HG03175 (cell line): ENCODE measurements around the gene NBEA.

Source experiments
- ATAC-seq: cut with Tn5 transposase; IDR thresholded peaks from one replicate; pipeline ENCODE4 v1.9.1; 2021; ENCODE audit warnings: mild to moderate bottlenecking, moderate library complexity; ENCODE audit not compliant: unreplicated experiment

The NBEA gene

GRCh38 chr13:35472323-35472881 is 530.3 kb downstream of the NBEA start:
- ATAC-seq, result no peak

- ATAC-seq, result no peak
Measured at GRCh38 chr13:35473206-35473775, 531.2 kb downstream of the NBEA start.

- ATAC-seq, result no peak
Measured at GRCh38 chr13:35473802-35474201, 531.7 kb downstream of the NBEA start.

GRCh38 chr13:35474496-35475211 is 532.6 kb downstream of the NBEA start:
- ATAC-seq, result no peak

GRCh38 chr13:35475212-35475959 is 533.3 kb downstream of the NBEA start:
- ATAC-seq, result no peak

- no peak for ATAC-seq
Measured at GRCh38 chr13:35475960-35476943, 534.2 kb downstream of the NBEA start, which contains the start of gene MAB21L1. TSS of gene MAB21L1 (minus strand) at chr13:35476689. CDS start at chr13:35476138, 551 bp downstream.

- ATAC-seq, result no peak
Measured at GRCh38 chr13:35477386-35477946, 535.4 kb downstream of the NBEA start.

GRCh38 chr13:35478271-35479037 is 536.4 kb downstream of the NBEA start:
- no peak for ATAC-seq

- ATAC-seq, result no peak
Measured at GRCh38 chr13:35479038-35479492, 537.0 kb downstream of the NBEA start.

- no peak for ATAC-seq
Measured at GRCh38 chr13:35479706-35480105, 537.6 kb downstream of the NBEA start.

GRCh38 chr13:35480346-35480745 is 538.3 kb downstream of the NBEA start:
- ATAC-seq, result no peak

- no peak for ATAC-seq
Measured at GRCh38 chr13:35481777-35482176, 539.7 kb downstream of the NBEA start.

- ATAC-seq, result no peak
Measured at GRCh38 chr13:35482527-35482926, 540.5 kb downstream of the NBEA start.

GRCh38 chr13:35483761-35484160 is 541.7 kb downstream of the NBEA start:
- no peak for ATAC-seq

- no peak for ATAC-seq
Measured at GRCh38 chr13:35484384-35484783, 542.3 kb downstream of the NBEA start.

GRCh38 chr13:35485424-35485823 is 543.4 kb downstream of the NBEA start:
- no peak for ATAC-seq

- ATAC-seq, result no peak
Measured at GRCh38 chr13:35489050-35489449, 547.0 kb downstream of the NBEA start.

- no peak for ATAC-seq
Measured at GRCh38 chr13:35496006-35496405, 553.9 kb downstream of the NBEA start.

GRCh38 chr13:35496761-35497386 is 554.8 kb downstream of the NBEA start:
- no peak for ATAC-seq
